ENCODE data around the gene CACNA1C. TPM values are rescaled to one million over a fixed set of nuclear protein-coding genes. Genes with fewer than 3 reads are reported as not detected.

The CACNA1C gene
- total RNA-seq, 1 donor from 2014 or later: 7.3 TPM

DNA sequence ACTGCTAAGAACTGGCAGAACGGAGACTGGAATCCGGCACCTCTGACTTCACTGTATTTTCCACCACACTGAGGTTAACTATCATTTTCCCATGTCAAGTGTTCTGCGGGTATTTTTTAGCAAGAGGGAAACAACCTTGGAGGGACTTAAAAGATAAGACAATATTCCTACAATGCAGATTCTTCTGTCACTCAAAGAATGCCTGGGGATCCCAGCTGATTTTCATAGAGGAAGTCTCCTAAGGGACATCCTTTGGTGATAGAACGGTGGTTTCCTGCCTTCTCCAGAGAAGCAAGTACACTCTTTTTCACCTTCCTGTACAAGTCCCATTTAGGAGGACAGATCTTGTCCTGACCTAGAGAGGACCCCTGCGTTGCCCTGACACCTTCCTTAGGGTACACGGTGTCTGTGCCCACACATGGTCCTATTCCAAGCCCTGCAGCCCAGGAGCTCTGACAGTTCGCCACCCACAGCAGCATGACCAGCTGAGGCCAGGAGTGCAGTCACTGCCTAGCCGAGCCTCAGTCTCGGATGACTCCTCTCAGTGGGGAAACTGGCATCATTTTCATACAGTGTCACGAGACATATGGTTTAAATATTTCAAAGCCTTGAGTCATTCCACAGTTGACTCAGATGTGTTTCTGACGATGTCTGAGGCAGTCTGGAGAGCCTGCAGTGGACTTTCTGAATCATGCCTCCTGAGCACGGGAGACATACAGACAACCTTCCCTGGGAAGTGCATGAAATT, 560.7 kb downstream of the CACNA1C start:
- H3K9me3 ChIP-seq (ENCODE audit: control insufficient read depth in 3 of 3, low read length in 3 of 3): no peaks in the 10 kb centered on the region
- peaks cover 0 to 8% (median 5%) of the 10 kb centered on the region in 3 donors for H3K4me1 ChIP-seq (ENCODE audit: control insufficient read depth in 3 of 3, insufficient read depth in 3 of 3, low read length in 3 of 3)
- no peak overlapping the region for H3K4me3 ChIP-seq (ENCODE audit: low read length in 3 of 3)
- no peak overlapping the region for H3K9ac ChIP-seq (ENCODE audit: low read depth in 1 of 3, low read length in 3 of 3)
- peaks cover 0 to 3% (median 0%) of the 10 kb centered on the region in 3 donors for H3K36me3 ChIP-seq (ENCODE audit: control insufficient read depth in 3 of 3, insufficient read depth in 3 of 3, low read length in 3 of 3)
- H3K27ac ChIP-seq (ENCODE audit: low read depth, low read length): peak overlapping the region; percentile 36
- peaks cover 11 to 31% (median 25%) of the 10 kb centered on the region in 3 donors for H3K27me3 ChIP-seq (ENCODE audit: control insufficient read depth in 3 of 3, insufficient read depth in 3 of 3, low read length in 3 of 3)

DNA sequence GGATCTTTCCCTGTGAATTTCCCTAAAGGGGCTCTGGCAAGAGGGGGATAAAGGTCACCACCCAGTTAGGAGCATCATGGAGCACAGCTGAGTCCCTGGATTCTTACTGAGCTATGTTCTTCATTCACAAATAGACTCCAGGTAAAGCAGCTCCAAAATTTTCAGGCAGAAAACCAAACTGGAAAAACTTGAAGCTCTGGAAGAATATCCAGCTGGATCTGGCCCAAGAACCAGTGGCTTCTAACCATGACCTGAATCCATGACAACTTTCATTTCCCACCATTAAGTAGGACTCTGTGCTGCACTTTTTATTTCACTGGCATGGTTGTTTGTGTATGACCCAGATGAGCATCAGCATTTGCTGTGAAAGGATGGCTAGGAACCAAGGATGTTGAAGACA, 561.6 kb downstream of the CACNA1C start:
- Histone ChIP-seq H3K9ac (ENCODE audit: low read depth in 1 of 3, low read length in 3 of 3) (no peak overlapping the region), H3K27ac (ENCODE audit: low read depth, low read length) (peak overlapping the region; percentile 28), H3K4me3 (ENCODE audit: low read length in 3 of 3) (no peak overlapping the region), H3K36me3 (ENCODE audit: control insufficient read depth in 3 of 3, insufficient read depth in 3 of 3, low read length in 3 of 3) (peaks cover 0 to 5% (median 0%) of the 10 kb centered on the region in 3 donors), H3K27me3 (ENCODE audit: control insufficient read depth in 3 of 3, insufficient read depth in 3 of 3, low read length in 3 of 3) (peaks cover 11 to 29% (median 24%) of the 10 kb centered on the region in 3 donors), H3K4me1 (ENCODE audit: control insufficient read depth in 3 of 3, insufficient read depth in 3 of 3, low read length in 3 of 3) (peaks cover 0 to 8% (median 5%) of the 10 kb centered on the region in 3 donors), H3K9me3 (ENCODE audit: control insufficient read depth in 3 of 3, low read length in 3 of 3) (no peaks in the 10 kb centered on the region)

DNA sequence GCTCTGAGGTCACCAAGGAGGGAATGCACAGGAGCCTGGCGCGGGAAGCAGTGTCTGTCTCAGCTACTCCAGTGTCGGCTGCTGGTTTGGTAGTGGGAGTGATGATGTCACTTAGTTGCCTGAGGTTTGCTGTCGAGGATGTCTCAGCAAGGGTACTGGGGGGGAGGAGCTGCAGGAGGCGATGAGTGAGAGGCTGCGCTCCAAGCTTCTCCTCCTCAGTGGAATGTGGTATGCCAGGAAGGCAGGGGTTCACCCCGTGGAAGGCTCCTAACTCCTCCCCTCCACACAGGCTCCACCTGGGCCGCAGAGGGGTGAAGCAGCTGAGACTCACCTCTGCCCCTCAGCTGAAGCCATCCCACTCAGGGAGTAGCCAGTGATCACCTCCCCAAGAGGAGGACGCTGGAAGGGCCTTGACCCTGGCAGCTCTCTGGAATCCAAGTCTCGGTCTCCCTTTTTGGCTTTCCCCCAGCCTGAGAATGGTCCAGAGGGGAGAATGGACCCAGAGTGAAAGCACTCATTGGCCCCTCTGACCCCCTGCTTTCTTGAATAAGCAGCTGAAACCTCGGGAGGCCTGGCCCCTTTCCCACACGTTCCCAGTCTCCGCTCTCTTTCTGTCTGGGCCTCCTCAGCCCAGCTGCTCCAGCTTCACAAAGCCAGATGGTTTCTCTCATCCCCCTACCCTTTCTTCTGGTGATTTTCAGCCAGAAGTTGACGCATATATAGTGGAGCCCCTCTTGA, 563.0 kb downstream of the CACNA1C start:
- no peak overlapping the region for H3K4me3 ChIP-seq (ENCODE audit: low read length in 3 of 3)
- H3K4me1 ChIP-seq (ENCODE audit: control insufficient read depth in 3 of 3, insufficient read depth in 3 of 3, low read length in 3 of 3): peaks cover 0 to 8% (median 5%) of the 10 kb centered on the region in 3 donors
- peaks cover 0 to 2% (median 0%) of the 10 kb centered on the region in 3 donors for H3K36me3 ChIP-seq (ENCODE audit: control insufficient read depth in 3 of 3, insufficient read depth in 3 of 3, low read length in 3 of 3)
- H3K27me3 ChIP-seq (ENCODE audit: control insufficient read depth in 3 of 3, insufficient read depth in 3 of 3, low read length in 3 of 3): peaks cover 11 to 26% (median 17%) of the 10 kb centered on the region in 3 donors
- H3K9ac ChIP-seq (ENCODE audit: low read depth in 1 of 3, low read length in 3 of 3): no peak overlapping the region
- no peak overlapping the region for H3K27ac ChIP-seq (ENCODE audit: low read depth, low read length)
- H3K9me3 ChIP-seq (ENCODE audit: control insufficient read depth in 3 of 3, low read length in 3 of 3): no peaks in the 10 kb centered on the region

DNA sequence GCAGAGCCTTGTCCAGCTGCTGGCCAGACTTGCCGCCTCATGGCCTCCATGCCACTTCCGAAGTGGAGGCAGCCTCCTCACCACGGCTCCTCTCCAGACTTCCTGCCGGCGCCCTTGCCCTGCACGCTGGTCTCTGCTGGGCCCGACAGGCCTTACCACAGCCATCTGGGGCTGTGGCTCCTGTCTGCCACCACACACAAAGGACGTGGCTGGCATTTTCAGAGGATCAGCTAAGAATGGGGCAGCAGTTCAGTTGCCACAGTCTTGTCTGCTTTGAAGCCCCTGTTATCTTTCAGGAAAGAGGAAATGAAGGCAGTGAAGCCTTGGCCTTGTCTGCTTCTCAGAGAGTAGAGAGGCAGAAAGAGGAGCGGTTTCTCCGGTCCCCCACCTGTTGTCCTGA, 564.0 kb downstream of the CACNA1C start:
- peaks cover 11 to 28% (median 17%) of the 10 kb centered on the region in 3 donors for H3K27me3 ChIP-seq (ENCODE audit: control insufficient read depth in 3 of 3, insufficient read depth in 3 of 3, low read length in 3 of 3)
- peaks cover 0 to 2% (median 0%) of the 10 kb centered on the region in 3 donors for H3K36me3 ChIP-seq (ENCODE audit: control insufficient read depth in 3 of 3, insufficient read depth in 3 of 3, low read length in 3 of 3)
- H3K9me3 ChIP-seq (ENCODE audit: control insufficient read depth in 3 of 3, low read length in 3 of 3): no peaks in the 10 kb centered on the region
- H3K9ac ChIP-seq (ENCODE audit: low read depth in 1 of 3, low read length in 3 of 3): no peak overlapping the region
- peaks cover 0 to 8% (median 5%) of the 10 kb centered on the region in 3 donors for H3K4me1 ChIP-seq (ENCODE audit: control insufficient read depth in 3 of 3, insufficient read depth in 3 of 3, low read length in 3 of 3)
- H3K27ac ChIP-seq (ENCODE audit: low read depth, low read length): no peak overlapping the region
- H3K4me3 ChIP-seq (ENCODE audit: low read length in 3 of 3): no peak overlapping the region

DNA sequence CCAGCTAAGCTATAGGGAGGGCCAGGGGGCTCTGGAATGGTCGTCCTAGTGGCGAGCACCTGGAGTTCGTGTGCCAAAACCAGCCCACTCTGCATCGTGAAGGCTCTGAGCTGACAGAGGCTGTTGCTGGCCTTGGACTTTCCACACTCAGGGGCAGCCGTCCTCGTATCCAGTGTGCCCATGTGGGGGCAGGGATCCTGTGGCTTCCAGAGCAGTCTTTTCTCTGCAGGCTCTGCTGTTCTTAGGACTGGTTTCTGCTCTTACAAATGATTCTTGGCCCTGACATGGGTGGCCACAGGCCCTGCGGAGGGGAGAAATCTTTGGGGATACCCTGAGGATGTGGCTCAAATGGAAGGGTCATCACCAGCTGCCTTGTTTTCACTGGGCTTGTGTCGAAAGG, 564.6 kb downstream of the CACNA1C start:
- H3K4me3 ChIP-seq (ENCODE audit: low read length in 3 of 3): no peak overlapping the region
- H3K27me3 ChIP-seq (ENCODE audit: control insufficient read depth in 3 of 3, insufficient read depth in 3 of 3, low read length in 3 of 3): peaks cover 11 to 28% (median 17%) of the 10 kb centered on the region in 3 donors
- peaks cover 0 to 8% (median 5%) of the 10 kb centered on the region in 3 donors for H3K4me1 ChIP-seq (ENCODE audit: control insufficient read depth in 3 of 3, insufficient read depth in 3 of 3, low read length in 3 of 3)
- H3K27ac ChIP-seq (ENCODE audit: low read depth, low read length): no peak overlapping the region
- no peaks in the 10 kb centered on the region for H3K9me3 ChIP-seq (ENCODE audit: control insufficient read depth in 3 of 3, low read length in 3 of 3)
- H3K9ac ChIP-seq (ENCODE audit: low read depth in 1 of 3, low read length in 3 of 3): no peak overlapping the region
- H3K36me3 ChIP-seq (ENCODE audit: control insufficient read depth in 3 of 3, insufficient read depth in 3 of 3, low read length in 3 of 3): peaks cover 0 to 2% (median 0%) of the 10 kb centered on the region in 3 donors

DNA sequence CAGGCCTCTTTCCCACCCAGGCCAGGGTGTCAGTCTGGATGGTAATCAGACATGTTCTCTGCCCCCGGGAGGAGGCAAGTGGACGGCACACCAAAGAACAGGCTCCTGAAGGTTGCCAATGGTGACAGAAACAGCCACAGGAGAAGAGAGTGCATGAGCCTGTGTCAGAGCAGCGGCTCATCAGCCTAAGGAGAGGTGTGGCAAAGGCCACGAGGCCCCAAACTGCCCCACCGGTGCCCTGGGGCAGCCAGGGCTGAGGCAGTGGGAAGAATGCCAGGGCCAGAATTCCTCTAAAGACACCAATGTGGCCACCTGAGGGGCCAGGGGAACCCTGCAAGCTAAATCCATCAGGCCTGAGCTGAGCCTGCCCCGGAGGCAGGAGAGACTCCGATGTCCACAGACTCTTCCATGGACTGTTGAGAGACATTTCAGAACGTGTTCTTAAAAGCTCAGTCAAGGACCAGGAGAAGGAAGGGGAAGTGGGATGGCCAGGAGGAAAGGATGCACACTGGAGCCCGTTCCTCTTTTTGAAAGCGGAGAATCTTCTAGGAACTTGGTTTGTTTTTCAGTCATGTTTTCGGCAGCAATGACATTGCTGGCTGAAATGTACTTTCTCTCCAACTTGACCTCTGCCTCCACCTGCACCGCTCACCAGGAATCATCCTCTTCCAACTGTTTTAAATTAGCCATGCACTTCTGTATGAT, 565.7 kb downstream of the CACNA1C start:
- peaks cover 0 to 7% (median 5%) of the 10 kb centered on the region in 3 donors for H3K4me1 ChIP-seq (ENCODE audit: control insufficient read depth in 3 of 3, insufficient read depth in 3 of 3, low read length in 3 of 3)
- H3K27me3 ChIP-seq (ENCODE audit: control insufficient read depth in 3 of 3, insufficient read depth in 3 of 3, low read length in 3 of 3): peaks cover 11 to 28% (median 17%) of the 10 kb centered on the region in 3 donors
- H3K9ac ChIP-seq (ENCODE audit: low read depth in 1 of 3, low read length in 3 of 3): no peak overlapping the region
- peaks cover 0 to 2% (median 0%) of the 10 kb centered on the region in 3 donors for H3K36me3 ChIP-seq (ENCODE audit: control insufficient read depth in 3 of 3, insufficient read depth in 3 of 3, low read length in 3 of 3)
- no peaks in the 10 kb centered on the region for H3K9me3 ChIP-seq (ENCODE audit: control insufficient read depth in 3 of 3, low read length in 3 of 3)
- H3K27ac ChIP-seq (ENCODE audit: low read depth, low read length): no peak overlapping the region
- no peak overlapping the region for H3K4me3 ChIP-seq (ENCODE audit: low read length in 3 of 3)

DNA sequence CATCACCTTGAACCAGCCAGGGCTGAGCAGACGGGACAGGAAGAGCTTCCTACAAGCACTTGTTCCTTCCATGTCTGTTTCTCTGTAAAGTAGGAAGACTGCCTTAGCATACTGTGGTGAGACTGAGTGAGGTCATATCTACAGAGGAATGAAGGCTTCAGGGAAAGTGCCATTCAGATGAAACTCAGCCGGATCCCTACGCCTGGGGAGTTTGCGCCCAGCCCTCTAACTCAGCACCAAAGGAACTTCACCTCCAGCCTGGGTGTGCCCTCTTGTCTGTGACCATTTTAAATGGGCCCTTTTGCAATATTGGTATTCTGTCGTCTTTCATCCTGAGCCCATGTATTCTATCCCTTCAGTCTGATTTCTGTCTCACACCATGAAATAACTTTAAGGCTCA, 566.3 kb downstream of the CACNA1C start:
- Histone ChIP-seq H3K4me1 (ENCODE audit: control insufficient read depth in 3 of 3, insufficient read depth in 3 of 3, low read length in 3 of 3) (peaks cover 0 to 4% (median 0%) of the 10 kb centered on the region in 3 donors), H3K9me3 (ENCODE audit: control insufficient read depth in 3 of 3, low read length in 3 of 3) (no peaks in the 10 kb centered on the region), H3K27me3 (ENCODE audit: control insufficient read depth in 3 of 3, insufficient read depth in 3 of 3, low read length in 3 of 3) (peaks cover 8 to 25% (median 17%) of the 10 kb centered on the region in 3 donors), H3K9ac (ENCODE audit: low read depth in 1 of 3, low read length in 3 of 3) (no peak overlapping the region), H3K4me3 (ENCODE audit: low read length in 3 of 3) (no peak overlapping the region), H3K36me3 (ENCODE audit: control insufficient read depth in 3 of 3, insufficient read depth in 3 of 3, low read length in 3 of 3) (peaks cover 0 to 2% (median 0%) of the 10 kb centered on the region in 3 donors), H3K27ac (ENCODE audit: low read depth, low read length) (no peak overlapping the region)

DNA sequence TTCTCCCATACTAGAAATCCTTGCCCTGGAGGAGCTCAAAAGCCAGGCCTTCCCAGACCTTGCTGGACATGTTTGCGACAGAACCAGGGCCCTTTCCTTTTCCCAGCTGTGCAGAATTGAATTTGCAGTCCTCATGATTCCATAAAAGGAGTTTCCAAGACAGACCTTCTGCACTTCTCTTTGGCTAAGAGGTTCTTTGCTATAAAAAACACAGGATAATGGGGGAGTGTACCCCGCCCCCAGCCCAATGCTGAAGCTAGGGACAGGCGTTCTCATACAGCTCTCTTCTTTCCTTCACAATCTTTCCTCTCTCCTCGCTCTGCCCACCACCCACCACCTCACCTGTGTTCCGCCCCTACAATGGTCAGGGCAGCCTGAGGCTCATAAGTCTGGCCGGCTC, 569.7 kb downstream of the CACNA1C start:
- H3K27ac ChIP-seq (ENCODE audit: low read depth, low read length): peak overlapping the region; percentile 44
- peak overlapping the region in 1 of 3 donors; percentile 19 for H3K9ac ChIP-seq (ENCODE audit: low read depth in 1 of 3, low read length in 3 of 3)
- H3K4me1 ChIP-seq (ENCODE audit: control insufficient read depth in 3 of 3, insufficient read depth in 3 of 3, low read length in 3 of 3): no peaks in the 10 kb centered on the region
- H3K27me3 ChIP-seq (ENCODE audit: control insufficient read depth in 3 of 3, insufficient read depth in 3 of 3, low read length in 3 of 3): peaks cover 10 to 13% (median 12%) of the 10 kb centered on the region in 3 donors
- H3K36me3 ChIP-seq (ENCODE audit: control insufficient read depth in 3 of 3, insufficient read depth in 3 of 3, low read length in 3 of 3): peaks cover 0 to 2% (median 0%) of the 10 kb centered on the region in 3 donors
- H3K9me3 ChIP-seq (ENCODE audit: control insufficient read depth in 3 of 3, low read length in 3 of 3): no peaks in the 10 kb centered on the region
- H3K4me3 ChIP-seq (ENCODE audit: low read length in 3 of 3): no peak overlapping the region

DNA sequence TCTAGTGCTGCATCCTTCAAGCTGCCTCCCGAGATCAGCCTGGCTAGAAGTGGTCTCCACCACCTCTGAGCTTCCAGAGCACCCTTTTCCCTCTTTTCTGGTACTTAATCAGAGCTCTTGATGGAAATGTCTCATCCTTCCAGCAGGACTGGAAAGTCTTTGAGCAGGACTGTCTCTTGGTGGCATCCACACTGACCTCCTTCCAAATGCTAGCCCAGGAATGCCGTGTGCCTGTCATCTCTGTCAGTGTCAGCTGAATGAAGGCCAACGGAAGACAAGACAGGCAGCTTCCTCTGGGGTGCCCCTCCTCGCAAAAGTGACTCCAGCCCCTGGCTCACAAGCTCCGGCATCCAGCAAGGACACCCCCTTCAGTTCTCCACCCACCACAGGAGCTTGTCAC, 570.7 kb downstream of the CACNA1C start:
- Histone ChIP-seq H3K27ac (ENCODE audit: low read depth, low read length) (no peak overlapping the region), H3K36me3 (ENCODE audit: control insufficient read depth in 3 of 3, insufficient read depth in 3 of 3, low read length in 3 of 3) (peaks cover 0 to 2% (median 0%) of the 10 kb centered on the region in 3 donors), H3K4me1 (ENCODE audit: control insufficient read depth in 3 of 3, insufficient read depth in 3 of 3, low read length in 3 of 3) (no peaks in the 10 kb centered on the region), H3K9ac (ENCODE audit: low read depth in 1 of 3, low read length in 3 of 3) (no peak overlapping the region), H3K4me3 (ENCODE audit: low read length in 3 of 3) (no peak overlapping the region), H3K9me3 (ENCODE audit: control insufficient read depth in 3 of 3, low read length in 3 of 3) (no peaks in the 10 kb centered on the region), H3K27me3 (ENCODE audit: control insufficient read depth in 3 of 3, insufficient read depth in 3 of 3, low read length in 3 of 3) (peaks cover 15 to 21% (median 18%) of the 10 kb centered on the region in 3 donors)

Measured in skeletal muscle tissue (tissue), 4 donors.